ENCODE data around the gene DCP1B.

DNA sequence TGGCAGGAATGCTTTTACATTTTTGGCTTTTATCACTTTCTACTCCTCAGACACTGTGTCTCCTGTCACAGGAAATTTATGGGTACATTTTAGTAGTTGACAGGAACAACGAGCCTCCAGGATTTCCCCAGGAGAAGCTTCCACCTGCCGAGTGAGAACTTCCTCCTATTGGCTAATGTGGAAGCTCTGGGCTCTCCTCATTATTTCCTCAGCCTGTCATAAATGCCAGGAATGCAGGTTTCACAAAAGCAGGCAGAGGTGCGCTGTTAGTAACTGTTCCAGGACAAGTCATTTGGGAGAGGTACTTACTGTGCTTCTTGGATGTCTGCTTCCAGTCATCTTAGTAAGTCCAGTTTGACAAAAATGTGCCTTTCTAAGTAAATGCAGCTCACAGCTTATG lies 19.1 kb upstream of the DCP1B start:
- TF ChIP-seq, protein P1, sequence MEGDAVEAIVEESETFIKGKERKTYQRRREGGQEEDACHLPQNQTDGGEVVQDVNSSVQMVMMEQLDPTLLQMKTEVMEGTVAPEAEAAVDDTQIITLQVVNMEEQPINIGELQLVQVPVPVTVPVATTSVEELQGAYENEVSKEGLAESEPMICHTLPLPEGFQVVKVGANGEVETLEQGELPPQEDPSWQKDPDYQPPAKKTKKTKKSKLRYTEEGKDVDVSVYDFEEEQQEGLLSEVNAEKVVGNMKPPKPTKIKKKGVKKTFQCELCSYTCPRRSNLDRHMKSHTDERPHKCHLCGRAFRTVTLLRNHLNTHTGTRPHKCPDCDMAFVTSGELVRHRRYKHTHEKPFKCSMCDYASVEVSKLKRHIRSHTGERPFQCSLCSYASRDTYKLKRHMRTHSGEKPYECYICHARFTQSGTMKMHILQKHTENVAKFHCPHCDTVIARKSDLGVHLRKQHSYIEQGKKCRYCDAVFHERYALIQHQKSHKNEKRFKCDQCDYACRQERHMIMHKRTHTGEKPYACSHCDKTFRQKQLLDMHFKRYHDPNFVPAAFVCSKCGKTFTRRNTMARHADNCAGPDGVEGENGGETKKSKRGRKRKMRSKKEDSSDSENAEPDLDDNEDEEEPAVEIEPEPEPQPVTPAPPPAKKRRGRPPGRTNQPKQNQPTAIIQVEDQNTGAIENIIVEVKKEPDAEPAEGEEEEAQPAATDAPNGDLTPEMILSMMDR (IDR thresholded peaks at IDR 0.05), result no peak
- no peak for TF ChIP-seq POLR2A (IDR thresholded peaks at IDR 0.05)
